GM21360 (cell line): ENCODE measurements around the gene ZGPAT.

ENCODE experiments used
- ATAC-seq: cut with Tn5 transposase; IDR thresholded peaks from one replicate; pipeline ENCODE4 v1.9.1; 2021; ENCODE audit warnings: mild to moderate bottlenecking, moderate library complexity; ENCODE audit not compliant: unreplicated experiment

The ZGPAT gene

GRCh38 chr20:63678071-63678470 lies 29.8 kb upstream of the ZGPAT start:
- no peak for ATAC-seq

- no peak for ATAC-seq
These were observed 29.0 kb upstream of the ZGPAT start for GRCh38 chr20:63678667-63679465.

DNA sequence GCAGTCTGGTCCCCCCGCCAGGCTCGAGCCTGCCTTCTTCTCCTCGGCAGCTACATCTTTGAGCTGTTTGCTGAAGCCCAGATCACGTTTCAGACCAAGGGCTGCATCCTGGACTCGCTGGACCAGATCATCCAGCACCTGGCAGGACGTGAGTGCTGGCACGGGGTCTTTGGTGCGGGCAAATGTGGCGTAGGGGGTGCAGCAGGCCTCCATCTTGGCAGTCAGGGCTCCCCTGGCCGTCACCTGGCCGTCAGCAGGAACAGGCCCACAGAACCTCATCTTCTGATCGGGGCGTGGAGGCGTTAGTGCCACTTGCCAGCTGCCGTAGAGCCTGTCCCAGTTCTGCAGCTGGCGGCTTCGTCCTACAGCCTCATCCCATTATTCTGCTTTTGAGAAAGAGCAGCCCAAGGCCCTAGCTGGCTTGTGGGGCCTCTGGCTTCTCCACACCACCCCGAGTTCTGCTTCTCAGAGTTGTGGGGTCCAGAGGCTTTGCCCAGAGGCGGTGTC lies 28.0 kb upstream of the ZGPAT start:
- no peak for ATAC-seq

DNA sequence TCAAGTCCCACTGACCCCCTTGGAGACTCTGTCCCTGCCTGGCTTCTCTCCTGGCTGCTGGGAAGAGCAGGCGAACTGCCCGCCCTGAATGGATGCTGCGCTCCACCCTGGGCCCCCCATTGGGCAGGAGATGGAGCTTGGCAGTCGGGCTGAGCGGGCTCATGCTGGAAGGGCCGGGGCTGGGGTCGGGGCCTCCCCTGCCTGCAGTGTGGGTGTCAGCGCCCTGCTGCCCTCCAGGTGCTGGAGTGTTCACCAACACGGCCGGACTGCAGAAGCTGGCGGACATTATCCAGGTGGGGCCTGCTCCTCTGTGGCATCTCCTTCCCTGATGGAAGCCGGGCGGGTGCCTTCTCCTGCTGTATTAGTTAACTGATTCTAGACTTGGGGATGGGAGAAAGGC lies 27.4 kb upstream of the ZGPAT start:
- no peak for ATAC-seq

DNA sequence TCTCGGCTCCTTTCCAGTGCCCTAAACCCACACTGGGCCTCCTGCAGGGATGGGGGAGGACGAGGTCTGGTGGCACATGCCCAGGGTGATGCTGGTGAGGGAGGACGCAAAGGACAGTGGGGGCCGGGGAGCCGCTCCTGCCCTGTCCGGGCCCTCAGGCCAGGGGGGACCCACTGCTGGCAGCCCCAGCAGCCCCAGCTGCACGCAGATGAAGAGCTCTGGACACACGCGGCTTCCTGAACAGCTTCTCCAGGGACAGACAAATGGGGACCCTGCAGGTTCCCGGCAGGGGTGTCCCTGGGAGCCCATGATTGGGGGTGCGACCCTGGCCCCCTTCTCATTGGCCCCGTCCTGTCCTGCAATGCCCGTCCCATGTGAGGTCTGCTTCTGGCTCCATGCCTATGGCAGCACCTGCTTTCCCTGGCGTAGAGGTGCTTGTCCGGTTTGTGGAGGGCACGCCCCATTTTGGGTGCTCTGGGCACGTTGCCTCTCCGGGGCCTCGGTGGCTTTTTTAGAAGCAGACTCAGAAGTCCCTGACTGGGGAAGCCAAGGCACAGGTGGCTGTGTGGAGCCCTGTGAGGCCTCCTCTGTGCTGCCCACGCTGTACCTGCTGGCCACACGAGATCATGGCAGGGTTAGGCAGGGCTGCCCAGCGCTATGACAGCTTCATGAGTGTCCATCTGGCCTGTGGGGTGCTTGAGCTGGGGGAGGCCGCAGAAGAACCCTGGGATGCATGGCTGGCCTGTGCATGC lies 26.8 kb upstream of the ZGPAT start:
- no peak for ATAC-seq

GRCh38 chr20:63681609-63682142 lies 26.2 kb upstream of the ZGPAT start:
- ATAC-seq: no peak

DNA sequence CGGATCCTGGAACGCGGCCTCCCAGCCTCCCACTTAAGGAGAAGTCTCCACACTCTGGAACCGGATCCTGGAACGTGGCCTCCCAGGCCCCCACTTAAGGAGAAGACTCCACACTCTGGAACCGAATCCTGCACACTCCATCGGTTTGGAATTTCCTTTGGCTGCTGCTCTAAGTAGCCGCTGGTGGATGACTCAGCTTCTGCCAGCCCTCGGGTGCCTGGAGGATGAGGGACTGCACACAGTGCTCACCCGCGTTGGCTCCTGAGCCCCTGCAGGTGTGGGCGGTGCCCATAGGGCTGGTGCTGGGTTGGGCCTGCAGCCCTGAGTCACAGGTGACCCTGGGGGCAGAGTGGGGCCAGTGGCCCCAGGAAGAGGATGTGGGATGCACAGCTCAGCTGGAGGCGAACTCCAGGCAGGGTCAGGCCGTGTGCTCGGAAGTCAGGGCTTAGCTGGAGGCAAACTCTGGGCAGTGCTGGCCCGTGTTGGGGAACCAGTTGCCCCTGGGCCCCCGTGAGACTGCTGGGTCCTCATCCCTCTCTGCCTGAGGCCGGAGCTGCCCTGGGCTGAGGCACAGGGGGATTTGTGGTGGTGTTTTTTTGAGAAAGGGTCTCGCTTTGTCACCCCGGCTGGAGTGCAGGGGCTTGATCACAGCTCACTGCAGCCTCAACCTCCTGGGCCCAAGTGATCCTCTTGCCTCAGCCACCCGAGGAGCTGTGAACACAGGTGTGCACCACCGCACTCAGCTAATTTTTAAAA lies 25.3 kb upstream of the ZGPAT start:
- ATAC-seq: no peak

DNA sequence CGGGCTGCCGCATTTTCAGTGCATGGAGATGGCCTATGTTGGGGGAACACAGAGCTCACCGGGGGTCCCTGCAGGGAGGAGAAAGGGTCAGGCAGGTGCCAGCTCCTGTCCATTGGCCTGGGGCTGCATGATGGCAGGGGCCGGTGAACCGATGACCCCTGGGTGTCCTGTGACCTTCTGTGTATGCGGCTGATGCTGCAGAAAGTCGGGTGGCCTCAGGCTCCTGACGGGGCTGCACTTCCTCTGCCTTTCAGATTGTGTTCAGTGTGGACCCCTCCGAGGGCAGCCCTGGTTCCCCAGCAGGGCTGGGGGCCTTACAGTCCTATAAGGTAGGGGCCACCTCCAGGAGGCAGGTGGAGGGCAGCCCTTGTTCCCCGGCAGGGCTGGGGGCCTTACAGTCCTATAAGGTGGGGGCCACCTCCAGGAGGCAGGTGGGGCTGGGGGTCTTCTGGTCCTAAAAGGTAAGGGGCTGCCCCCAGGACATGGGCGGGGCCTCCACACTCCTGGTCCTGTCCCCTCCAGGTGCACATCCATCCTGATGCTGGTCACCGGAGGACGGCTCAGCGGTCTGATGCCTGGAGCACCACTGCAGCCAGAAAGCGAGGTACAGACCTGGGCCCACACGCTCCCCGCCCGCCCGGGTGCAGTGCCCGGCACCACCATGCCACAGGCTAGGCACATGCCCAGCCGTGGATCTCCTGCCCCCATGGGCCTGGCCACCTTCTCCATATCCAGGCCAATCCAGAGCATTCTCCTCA lies 22.4 kb upstream of the ZGPAT start:
- no peak for ATAC-seq

DNA sequence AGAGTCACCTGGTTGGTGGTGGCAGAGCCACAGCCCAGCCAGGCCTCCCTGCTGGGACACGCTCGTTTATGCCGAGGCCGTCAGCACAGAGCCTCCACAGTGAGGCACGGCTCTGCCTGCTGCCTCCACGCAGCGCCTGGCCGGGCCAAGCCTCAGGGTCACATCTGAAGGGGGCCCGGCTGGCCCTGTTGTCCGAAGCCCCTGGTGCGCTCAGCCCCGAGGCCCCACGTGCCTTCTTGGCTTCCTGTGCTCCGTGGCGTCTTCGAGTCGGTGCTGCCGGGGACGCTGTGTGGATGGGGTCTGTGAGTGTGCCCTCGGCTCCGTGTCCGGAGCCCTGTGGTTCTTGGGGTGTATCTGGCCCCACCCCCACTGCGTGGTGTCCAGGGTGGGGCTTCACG lies 21.7 kb upstream of the ZGPAT start:
- ATAC-seq: no peak

GRCh38 chr20:63686492-63687321 lies 21.1 kb upstream of the ZGPAT start:
- no peak for ATAC-seq

DNA sequence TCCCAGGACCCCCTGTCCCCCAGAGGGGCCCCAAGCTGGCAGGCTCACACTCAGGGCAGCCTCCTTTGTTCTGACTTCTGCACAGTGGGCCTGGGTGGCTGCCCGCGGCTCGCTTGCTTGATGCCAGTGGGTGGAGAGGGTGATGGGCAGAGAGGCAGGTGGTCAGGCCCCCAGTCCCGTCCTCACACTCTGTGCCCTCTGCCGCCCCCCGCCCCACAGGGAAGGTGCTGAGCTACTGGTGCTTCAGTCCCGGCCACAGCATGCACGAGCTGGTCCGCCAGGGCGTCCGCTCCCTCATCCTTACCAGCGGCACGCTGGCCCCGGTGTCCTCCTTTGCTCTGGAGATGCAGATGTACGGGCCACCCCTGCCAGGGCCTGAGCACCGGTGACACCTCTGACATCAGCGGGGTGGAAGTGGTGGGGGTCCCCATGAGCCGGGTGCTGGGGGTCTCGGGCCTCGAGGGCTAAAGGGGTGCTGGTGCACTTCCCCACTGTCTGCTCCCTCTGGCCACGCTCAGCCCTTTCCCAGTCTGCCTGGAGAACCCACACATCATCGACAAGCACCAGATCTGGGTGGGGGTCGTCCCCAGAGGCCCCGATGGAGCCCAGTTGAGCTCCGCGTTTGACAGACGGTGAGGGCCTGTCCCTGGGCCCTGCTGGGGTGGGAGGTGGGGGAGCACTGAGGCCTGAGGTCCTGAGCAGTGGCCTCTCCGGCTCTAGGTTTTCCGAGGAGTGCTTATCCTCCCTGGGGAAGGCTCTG lies 20.2 kb upstream of the ZGPAT start:
- no peak for ATAC-seq

DNA sequence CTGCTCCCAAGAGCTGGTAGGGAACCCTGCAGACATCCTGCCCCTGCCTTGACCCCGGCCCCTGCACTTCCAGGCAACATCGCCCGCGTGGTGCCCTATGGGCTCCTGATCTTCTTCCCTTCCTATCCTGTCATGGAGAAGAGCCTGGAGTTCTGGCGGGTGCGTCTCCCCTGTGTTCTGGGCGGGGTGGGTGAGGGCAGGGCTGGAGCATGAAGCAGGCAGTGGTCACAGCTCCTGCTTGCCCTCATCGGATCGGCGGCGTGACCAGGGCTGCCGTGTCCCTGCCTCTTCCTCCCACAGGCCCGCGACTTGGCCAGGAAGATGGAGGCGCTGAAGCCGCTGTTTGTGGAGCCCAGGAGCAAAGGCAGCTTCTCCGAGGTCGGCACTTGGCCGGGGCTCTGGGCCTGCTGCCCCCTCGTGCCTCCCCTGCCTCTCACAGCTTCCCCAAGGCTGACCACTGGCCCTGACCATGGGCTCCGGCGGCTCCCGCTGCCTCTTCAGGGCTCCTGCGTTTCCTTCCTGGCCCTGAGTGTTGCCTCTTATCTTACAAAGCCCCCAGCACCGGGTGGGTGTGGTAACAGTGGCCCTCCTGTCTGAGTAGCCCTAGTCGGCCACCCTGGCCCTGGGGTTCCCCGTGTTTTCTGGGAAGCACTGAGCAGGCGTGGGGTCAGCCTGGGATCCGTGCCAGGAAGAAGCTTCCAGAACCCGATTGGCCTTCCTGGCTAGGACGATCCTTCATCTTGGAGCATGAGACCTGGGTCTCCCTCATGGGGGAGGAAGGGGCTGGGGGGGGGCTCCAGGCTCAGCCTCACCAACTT lies 19.4 kb upstream of the ZGPAT start:
- ATAC-seq: no peak

GRCh38 chr20:63689046-63690002 lies 18.5 kb upstream of the ZGPAT start:
- no peak for ATAC-seq

- ATAC-seq: no peak
These were observed 17.6 kb upstream of the ZGPAT start for GRCh38 chr20:63690003-63690897.

DNA sequence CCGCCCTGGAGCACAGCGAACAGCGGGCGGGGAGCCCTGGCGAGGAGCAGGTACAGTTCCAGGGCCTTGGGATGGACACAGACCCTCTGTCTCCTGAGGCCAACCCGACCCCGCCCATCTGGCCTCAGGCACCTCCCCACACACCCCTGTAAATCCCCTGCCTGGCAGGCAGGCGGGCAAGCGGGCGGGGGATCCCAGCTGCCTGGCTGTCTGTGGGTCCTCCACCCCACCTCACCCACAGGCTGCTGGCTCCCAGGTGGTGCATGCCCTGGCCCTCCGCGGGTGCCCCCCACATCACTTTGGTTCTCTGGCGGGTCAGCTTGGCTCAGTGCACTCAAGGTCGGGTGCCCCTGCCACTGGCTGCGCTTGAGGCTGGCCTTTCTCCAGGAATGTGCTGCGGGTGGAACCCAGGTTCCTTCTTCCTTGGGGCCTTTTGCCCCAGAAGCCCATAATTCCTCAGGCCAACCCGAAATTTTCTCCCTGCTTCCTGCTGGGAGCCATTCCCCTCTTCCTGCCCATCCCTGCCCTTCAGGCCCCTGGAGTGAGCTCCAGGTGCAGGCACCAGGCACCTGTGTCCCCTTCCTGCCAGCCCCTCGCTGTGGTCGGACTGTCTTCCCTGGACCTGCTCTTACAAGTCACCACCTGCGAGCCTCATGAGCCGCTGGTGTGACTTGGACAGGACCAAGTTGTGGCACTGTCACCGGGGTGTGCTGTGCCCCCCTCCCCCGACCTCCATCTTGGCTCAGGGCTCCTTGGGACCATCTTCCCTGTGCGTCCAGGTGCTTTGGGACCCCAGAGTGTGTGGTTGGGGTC lies 16.7 kb upstream of the ZGPAT start:
- ATAC-seq: no peak
